T47D (cell line): ENCODE measurements around the gene BIRC2.
"Not testable (repeated sequence)": the region's sequence is repeated elsewhere in the genome, so short reads cannot be mapped to it uniquely, and the experiment has no call there.

Experiments
- DNase-seq, 2 experiments: peaks; one replicate each; pipeline versions ENCODE4 v3.0.0 to v3.0.0-alpha.2; 2011 to 2012; ENCODE audit warnings: low read depth in 1 of 2, low spot score in 1 of 2
- JUND ChIP-seq: IDR thresholded peaks from 2 replicates; pipeline ENCODE4 v1.6.1; 2012; ENCODE audit warnings: low read depth
- in situ Hi-C: cut with HindIII; loops from 2 replicates; pipeline ENCODE4 v1.10.0; 2016; ENCODE audit warnings: low sequenced_read_pairs, low pct_unique_long_range_greater_than_20kb

The BIRC2 gene

DNA sequence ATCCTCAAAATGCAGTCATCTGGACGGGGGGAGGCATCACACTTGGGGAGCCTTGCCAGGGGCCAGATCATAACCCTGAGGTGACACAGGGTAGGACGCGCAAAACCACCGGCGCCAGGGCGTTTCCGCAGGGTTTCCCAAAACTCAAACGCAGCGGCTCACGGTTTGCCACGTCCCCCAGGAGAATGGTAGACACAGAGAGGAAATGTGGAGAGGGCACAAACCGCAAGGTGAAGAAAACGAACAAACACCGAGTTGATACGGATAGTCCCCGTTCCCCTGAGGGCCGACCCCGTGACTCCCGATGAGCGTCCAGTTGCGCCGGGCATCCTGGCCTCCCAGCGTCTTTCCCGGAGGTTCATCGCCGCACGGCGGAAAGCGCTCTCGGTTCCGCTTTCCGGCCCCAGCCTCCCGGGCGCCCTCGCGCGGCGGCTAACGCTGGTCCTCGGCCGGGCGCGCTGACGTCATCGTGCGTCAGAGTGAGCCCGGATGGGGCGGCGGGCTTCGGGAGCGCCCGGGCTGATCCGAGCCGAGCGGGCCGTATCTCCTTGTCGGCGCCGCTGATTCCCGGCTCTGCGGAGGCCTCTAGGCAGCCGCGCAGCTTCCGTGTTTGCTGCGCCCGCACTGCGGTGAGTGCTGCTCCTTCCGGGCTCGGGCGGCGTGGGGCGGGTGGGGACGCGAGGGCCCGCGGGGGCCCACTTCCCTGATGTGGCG lies at the start of gene BIRC2:
TSS of gene BIRC2 (plus strand) at position 467 of the 714 bp plus-strand sequence. CDS start 2,641 bp downstream, outside the sequence.
- peak; percentile 61 to 96 for DNase-seq
- TF ChIP-seq JUND, result no peak
- in situ Hi-C loops, result no loop called here

DNA sequence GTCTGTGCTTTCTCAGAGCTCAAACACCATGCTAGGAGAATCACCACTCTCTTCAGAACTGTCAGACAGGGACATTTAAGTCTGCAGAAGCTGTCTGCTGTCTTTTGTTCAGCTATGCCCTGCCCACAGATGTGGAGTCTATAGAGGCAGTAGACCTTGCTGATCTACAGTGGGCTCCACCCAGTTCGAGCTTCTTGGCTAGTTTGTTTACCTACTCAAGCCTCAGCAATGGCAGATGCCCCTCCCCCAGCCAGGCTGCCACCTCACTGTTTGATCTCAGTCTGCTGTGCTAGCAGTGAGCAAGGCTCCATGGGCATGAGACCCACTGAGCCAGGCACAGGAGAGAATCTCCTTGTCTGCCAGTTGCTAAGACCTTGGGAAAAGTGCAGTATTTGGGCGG lies 46.2 kb upstream of the BIRC2 start:
- in situ Hi-C loops, DNase-seq: not testable (repeated sequence)

DNA sequence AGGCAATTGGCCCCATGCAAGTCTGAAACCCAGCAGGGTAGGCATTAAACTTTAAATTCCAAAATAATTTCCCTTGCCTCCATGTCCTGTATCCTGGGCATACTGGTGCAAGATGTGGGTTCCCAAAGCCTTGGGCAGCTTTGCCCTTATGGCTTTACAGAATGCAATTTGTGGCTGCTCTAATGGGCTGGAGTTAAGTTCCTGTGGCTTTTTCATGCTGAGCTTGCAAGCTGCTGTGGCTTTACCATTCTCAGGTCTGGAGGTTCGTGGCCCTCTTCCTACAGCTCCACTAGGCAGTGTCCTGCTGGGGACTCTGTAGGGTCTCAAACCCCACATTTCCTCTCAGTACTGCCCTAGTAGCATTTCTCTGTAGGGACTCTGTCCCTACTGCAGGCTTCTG lies 44.8 kb upstream of the BIRC2 start:
- TF ChIP-seq JUND, result no peak
- no peak for DNase-seq
- in situ Hi-C loops, result no loop called here

DNA sequence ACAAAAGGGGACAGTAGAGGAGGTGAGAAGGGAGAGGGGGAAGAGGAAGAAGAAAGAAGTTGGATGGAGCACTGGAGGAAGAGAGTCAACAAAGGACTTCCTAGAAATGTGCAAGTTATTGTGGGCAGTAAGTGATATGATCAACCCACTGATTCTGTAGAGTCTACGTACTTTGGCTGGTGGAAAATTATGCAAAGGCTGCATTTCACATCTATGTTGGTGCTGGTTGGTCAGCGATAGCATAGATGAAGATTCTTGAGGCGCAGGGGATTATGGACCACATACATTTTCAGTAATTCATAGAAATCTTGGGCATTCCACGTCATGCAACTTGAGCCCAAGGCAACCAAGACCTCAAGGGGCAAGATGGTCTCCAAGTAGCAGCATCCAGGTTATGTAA lies 42.3 kb upstream of the BIRC2 start:
- no peak for DNase-seq
- TF ChIP-seq JUND, result no peak
- in situ Hi-C loops, result no loop called here

DNA sequence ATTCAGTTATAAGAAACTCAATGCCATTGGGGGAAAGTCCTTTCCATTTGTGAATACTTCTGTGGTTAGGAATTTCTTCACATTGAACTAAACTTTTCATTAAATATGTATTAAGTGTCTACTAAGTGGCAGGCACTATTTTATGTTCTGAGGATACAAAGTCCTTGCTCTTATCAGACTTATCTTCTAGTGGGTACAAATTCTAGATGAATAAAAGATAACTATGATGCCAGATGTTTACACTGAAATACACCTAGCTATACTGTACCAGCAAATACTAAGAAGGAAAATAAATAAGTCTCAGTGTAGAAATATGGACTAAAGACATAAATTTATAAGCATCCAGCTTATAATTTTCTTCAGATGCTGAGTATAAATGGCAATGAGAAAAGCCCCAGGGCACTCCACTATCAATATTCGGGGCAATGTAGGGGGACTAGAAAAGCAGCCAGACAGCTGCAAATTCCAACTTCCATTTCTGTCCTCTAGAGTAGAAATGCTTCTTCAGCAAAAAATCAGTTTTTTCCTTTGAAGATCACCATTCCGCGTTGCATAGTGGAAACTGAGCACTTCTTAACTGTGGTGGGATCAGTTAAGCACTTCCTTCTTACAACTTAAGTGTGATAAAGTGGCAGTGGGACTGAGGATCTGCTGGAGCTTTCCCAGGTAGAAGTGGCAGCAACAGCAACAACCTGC lies 41.5 kb upstream of the BIRC2 start:
- DNase-seq, result no peak
- TF ChIP-seq JUND, result no peak

DNA sequence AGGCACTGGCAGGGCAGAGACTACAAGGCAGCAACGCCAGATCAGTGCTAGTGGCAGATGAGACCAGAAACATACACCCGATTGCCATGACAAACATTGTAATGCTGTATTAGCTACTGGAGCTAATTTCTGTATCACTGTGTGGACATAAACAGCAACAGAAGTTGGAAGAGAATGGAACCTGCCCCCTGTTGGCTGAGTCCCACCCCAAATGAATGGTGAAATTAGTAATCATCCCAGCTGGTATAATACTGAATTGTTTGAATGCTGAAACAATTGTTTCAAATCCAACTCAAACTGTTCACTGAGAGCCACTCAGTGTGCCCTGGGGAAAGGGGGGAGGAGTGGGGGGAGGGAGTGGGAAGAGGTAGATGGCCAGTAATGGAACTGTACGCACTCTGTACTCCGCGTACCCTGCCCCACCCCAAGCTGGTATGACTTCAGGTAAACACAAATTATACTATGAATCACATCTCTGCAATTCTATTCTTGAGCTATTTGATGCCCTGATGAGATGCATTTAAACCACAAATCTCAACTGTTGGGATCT lies 40.9 kb upstream of the BIRC2 start:
- in situ Hi-C loops, result no loop called here
- DNase-seq, result no peak
- TF ChIP-seq JUND, result no peak

More for the DNA sequence above, 41.5 kb upstream of the BIRC2 start:
- in situ Hi-C loops, result no loop called here

DNA sequence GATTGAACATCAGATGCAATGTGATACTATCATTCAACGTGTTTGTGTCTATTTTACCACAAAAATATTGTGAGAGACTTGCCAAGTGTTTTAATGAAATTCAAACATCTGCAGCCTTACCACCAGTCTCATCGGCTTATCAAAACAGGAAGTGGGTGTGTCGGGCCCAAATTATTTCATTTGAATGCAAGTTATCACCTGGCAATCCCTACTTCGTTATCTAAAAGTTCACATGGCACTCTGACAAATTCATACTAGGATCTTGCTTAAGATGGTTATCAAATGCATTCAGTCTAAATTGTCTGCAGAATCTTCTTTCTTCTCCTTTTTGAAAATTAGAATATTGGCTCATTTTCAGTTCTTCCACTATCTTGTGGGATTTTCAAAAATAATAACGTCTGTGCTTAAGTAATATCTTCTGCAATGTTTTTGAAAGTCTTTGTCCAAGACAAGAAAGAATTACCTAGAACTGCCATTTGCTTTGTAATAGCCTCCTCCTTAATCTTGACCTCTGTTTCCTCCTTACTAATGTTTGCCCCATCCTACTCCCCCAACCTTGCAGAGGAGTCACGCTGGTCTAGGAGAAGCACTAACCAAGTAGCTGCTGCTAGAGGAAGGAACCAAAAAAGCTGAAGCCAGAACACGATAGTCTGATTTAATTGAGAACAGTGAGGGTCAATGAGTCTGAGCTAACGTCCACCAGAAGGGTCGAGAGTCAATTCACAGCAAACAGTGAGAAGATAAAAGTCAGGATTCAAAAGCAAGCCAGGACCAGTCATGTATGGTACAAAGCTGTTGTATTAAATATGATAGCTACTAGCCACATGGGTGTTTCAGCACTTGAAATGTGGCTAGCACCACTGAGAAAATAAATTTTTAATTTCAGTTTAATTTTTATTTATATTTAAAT lies 39.9 kb upstream of the BIRC2 start:
- DNase-seq, result no peak
- in situ Hi-C loops, result no loop called here
- TF ChIP-seq JUND, result no peak

DNA sequence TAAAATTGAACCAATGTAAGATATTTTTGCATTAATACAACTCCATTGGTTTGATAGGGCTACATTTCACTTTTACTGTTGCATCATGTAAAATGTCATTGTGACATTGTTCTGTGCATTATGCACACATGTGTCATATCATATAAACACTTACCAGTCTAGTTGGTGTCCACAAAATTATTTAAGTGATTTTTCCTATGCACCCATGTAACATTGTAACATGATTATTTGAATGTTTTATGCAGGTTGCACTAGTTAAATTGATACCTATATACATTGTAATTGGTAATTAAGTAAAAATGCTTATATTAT lies 39.3 kb upstream of the BIRC2 start:
- TF ChIP-seq JUND, result no peak
- in situ Hi-C loops, result no loop called here
- DNase-seq, result no peak

DNA sequence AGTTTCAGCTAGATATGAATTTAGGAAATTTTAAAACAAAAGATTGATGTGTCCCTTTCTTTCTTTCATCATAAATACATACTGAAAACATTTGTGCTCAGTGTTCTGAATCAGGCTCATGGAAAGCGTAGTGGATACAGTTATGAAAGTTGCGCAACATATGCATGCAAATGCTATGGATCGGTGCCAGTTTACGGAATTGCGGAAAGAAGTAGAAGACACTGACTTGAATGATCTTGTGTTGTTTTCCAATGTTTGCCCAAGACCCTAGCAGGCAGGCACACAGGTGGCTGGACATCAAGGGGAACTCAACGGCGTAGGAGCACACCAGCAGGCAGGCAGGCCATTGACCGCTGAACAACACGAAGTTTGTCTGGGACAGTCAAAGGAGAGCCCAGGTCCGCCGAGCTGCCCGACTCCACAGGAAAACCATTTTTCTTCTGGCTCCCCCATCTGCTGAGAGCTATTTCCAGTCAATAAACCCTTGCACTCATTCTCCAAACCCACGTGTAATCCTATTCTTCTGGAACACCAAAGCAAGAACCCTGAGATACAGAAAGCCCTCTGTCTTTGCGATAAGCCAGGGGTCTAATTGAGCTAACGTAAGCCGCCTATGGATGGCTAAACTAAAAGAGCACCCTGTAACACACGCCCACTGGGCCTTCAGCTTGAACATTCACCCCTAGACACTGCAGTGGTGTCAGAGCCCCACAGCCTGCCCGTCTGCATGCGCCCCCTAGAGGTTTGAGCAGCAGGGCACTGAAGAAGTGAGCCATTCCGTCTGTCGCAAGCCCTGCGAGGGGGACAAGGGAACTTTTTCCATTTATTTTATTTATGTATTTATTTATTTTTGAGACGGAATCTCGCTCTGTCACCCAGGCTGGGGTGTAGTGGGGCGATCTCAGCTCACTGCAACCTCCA lies 37.1 kb upstream of the BIRC2 start:
- in situ Hi-C loops, result no loop called here
- DNase-seq, result no peak

DNA sequence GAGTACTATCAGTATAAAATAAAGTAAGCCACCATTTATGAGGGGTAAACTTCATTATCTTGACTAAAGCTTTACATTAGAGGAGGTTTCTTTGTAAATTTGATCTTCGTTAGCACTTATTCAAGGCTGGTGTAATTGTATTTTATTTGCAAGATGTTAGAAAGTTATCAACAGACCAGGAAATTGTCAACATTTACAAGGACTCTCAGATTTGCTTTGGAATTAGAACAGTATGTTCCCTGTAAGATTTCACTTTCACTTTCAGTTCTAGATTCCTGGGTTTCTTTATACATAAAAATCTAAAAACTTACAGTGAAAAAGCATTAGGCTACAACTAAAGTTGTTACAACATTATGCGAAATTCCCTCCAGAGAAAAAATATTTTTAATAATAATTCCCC lies 34.3 kb upstream of the BIRC2 start:
- TF ChIP-seq JUND, result no peak
- DNase-seq, result peak; percentile 26 to 35
- in situ Hi-C loops, result no loop called here

More for the DNA sequence above, 37.1 kb upstream of the BIRC2 start:
- no peak for TF ChIP-seq JUND

DNA sequence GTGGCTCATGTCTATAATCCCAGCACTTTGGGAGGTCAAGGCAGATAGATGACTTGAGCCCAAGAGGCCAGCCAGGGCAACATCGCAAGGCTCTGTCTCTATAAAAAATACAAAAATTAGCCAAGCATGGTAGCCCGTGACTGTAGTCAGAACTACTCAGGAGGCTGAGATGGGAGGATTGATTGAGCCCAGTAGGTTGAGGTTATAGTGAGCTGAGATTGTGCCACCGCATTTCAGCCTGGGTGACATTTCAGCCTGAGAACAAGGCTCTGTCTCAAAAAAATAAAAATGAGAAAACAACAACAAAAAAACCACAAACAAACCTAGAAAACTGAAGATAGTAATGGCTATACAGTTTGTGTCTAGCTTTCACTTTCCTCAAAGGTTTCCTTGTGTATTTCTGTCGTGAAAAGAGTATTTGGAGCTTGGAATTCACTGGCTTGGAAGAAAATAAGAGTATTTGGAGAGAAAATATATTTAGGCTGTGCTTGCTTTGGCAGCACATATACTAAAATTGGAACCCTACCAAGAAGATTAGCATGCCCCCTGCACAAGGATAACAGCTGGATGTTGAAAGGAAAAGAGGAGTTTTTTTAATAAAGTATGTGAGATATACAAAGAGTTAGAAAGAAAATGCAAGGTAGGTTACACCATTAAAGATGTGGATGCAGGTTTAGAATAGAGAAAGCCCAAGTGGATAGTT lies 33.6 kb upstream of the BIRC2 start:
- in situ Hi-C loops, result no loop called here
- peak in 1 of 2 experiments; percentile 27 for DNase-seq
- no peak for TF ChIP-seq JUND
